Measurements from ENCODE around the gene GPM6B. TPM values are rescaled to one million over a fixed set of nuclear protein-coding genes. Genes with fewer than 3 reads are reported as not detected.

The GPM6B gene
- total RNA-seq, 1 donor from 2014 or later = not detected

DNA sequence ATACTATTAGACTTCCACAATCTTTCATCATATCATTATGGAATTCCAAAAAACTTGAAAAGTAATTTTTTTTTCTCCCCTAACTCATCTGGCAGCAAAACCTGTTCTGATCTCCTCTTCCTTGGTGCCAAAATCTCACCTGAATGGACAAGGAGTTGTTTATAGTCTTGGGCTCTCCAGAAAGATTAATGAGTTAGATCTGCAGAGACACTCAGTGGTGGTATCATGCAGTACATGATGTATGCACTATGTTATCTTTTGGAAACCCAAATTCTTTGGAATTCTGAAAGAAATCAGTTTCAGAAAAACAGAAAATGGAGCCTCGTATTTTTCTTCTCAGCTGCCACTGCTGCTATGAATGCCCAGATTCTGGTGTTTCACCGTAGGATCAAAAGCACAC, 11.7 kb downstream of the GPM6B start:
- H3K9me3 Mint-ChIP-seq = no peaks in the 10 kb centered on the region
- H3K36me3 Mint-ChIP-seq (ENCODE audit: low read depth) = no peaks in the 10 kb centered on the region
- peaks cover 6% of the 10 kb centered on the region for H3K27me3 Mint-ChIP-seq (ENCODE audit: insufficient read depth)
- intact Hi-C loops (cut with micrococcal nuclease) = no loop called here
- H3K4me3 Mint-ChIP-seq = no peak overlapping the region
- no peaks in the 10 kb centered on the region for H3K4me1 Mint-ChIP-seq (ENCODE audit: low read depth)
- no peak overlapping the region for H3K27ac Mint-ChIP-seq
- DNase-seq (ENCODE audit: low spot score) = no peak

DNA sequence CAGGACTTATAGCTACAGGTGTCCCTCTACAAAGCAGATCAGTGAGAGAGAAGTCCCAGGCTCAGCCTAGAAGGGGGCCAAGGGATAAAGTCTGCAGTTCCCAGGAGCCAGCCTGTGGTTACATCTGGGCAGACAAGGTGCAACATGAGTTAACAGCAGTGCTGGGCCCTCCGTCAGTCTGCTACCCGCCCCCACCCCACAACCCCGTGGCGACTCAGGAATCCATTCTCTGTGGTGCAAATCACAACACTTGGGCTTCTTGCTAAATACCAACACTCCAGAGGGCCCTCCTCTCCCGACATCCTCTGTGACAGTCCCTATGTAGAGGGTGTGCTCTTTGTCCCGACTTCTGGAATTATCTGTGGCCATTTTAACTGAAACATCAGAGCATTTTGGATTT, 13.8 kb downstream of the GPM6B start:
- intact Hi-C loops (cut with micrococcal nuclease) = no loop called here
- H3K36me3 Mint-ChIP-seq (ENCODE audit: low read depth) = no peaks in the 10 kb centered on the region
- DNase-seq (ENCODE audit: low spot score) = no peak
- H3K27ac Mint-ChIP-seq = no peak overlapping the region
- H3K4me3 Mint-ChIP-seq = no peak overlapping the region
- H3K9me3 Mint-ChIP-seq = no peaks in the 10 kb centered on the region
- no peaks in the 10 kb centered on the region for H3K4me1 Mint-ChIP-seq (ENCODE audit: low read depth)
- H3K27me3 Mint-ChIP-seq (ENCODE audit: insufficient read depth) = peaks cover 4% of the 10 kb centered on the region

DNA sequence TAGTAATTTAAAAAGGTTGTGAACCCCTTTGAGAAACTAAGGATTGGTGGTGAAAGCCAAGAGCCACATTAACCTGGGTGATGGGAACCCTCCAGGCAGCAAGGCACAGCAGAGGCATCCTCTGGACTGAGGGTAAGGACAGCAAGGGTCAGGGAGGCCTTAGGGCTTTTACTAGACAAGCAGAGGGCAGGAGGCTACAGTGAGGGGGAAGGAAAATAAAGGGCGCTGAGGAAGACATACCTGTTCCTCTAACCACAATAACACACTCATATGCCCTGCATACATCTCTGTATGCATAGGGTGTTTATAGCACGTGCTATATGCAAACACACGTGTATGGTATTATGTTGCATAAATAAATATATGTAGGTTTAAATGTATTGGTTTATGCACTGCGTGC, 18.7 kb downstream of the GPM6B start:
- no peaks in the 10 kb centered on the region for H3K27me3 Mint-ChIP-seq (ENCODE audit: insufficient read depth)
- no peaks in the 10 kb centered on the region for H3K9me3 Mint-ChIP-seq
- H3K4me3 Mint-ChIP-seq = no peak overlapping the region
- H3K4me1 Mint-ChIP-seq (ENCODE audit: low read depth) = no peaks in the 10 kb centered on the region
- no peak overlapping the region for H3K27ac Mint-ChIP-seq
- H3K36me3 Mint-ChIP-seq (ENCODE audit: low read depth) = no peaks in the 10 kb centered on the region
- no peak for DNase-seq (ENCODE audit: low spot score)
- intact Hi-C loops (cut with micrococcal nuclease) = no loop called here

DNA sequence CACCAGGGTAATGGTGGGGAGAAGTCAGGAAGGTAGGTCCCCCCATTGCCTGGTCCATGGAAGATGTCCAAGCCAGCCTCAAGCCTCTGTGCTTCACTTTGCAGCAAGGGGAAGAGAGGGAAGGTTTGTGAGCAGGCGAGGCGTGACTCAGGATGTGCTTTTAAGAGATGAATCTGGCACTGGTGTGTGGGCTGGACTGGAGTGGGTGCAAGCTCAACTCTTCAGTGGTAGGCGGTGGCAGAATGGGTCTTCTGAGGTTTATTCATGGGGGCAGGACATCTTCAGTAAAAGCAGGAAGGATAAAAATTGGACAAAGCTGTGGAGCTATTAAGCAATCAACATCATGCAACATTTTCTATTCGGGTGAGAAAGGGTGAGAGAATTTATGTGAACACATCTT, 19.4 kb downstream of the GPM6B start:
- Mint-ChIP-seq H3K4me1 (ENCODE audit: low read depth) (no peaks in the 10 kb centered on the region), H3K9me3 (no peaks in the 10 kb centered on the region)
- intact Hi-C loops (cut with micrococcal nuclease) = no loop called here

DNA sequence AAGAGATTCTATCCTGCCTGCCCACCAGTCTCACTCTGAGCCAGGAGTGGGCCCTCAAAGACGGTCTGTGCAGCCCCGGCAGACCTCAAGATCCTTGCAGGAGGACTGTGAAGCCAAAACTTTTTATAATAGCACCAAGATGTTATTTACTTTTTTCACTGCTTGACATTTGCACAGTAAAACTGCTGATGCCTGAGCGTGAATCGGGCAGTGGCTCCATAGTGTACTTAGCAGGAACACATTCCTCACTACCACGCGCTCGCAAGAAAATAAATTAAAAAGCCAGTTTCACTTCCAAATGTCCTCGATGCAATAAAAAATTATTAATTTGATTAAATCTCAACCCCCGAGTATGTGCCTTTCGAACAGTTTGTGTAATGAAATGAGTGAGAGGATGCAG, 22.5 kb downstream of the GPM6B start:
- no peak for DNase-seq (ENCODE audit: low spot score)
- Mint-ChIP-seq H3K27ac (no peak overlapping the region), H3K4me3 (no peak overlapping the region)

More for the DNA sequence above, 19.4 kb downstream of the GPM6B start:
- H3K36me3 Mint-ChIP-seq (ENCODE audit: low read depth) = no peaks in the 10 kb centered on the region
- no peak for DNase-seq (ENCODE audit: low spot score)
- H3K27me3 Mint-ChIP-seq (ENCODE audit: insufficient read depth) = no peaks in the 10 kb centered on the region
- H3K27ac Mint-ChIP-seq = no peak overlapping the region
- H3K4me3 Mint-ChIP-seq = no peak overlapping the region

DNA sequence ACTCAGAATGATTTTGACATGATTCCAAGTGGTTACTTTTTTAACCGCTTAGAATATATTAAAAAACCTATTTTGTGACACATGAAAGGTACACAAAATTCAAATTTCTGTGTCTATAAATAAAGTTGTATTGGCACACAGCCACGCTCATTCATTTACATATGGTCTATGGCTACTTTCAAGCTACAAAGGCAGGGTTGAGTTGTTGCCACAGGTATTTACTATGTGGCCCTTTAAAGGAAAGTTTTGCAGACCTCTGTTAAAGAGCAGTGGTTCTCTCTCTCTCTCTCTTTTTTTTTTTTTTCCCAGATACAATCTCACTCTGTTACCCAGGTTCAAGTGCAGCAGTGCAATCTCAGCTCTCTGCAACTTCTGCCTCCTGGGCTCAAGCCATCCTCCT, 23.0 kb downstream of the GPM6B start:
- no peaks in the 10 kb centered on the region for H3K9me3 Mint-ChIP-seq
- no peak overlapping the region for H3K4me3 Mint-ChIP-seq

More for the DNA sequence above, 22.5 kb downstream of the GPM6B start:
- Mint-ChIP-seq H3K27me3 (ENCODE audit: insufficient read depth) (no peaks in the 10 kb centered on the region), H3K4me1 (ENCODE audit: low read depth) (no peaks in the 10 kb centered on the region), H3K36me3 (ENCODE audit: low read depth) (no peaks in the 10 kb centered on the region), H3K9me3 (no peaks in the 10 kb centered on the region)
- intact Hi-C loops (cut with micrococcal nuclease) = no loop called here

DNA sequence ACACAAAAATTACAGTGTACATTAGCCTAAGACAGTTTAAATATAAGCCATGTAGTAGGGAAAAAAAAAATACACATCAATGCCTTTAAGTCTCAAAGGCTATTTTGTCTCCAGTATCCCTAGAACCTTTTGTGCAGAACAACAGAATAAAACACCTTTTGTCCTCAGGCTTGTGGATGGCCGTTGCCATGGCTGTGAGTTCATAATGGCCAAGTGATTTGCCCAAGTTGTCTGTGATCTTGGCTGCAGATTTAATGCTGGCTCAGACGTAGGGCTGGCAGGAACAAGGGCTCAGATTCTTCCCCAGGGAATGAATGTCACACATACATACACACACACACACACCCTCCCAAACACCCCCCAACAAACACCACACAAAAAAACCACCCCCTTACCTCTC, 25.3 kb downstream of the GPM6B start:
- Mint-ChIP-seq H3K27ac (no peak overlapping the region), H3K4me3 (no peak overlapping the region), H3K9me3 (no peaks in the 10 kb centered on the region), H3K4me1 (ENCODE audit: low read depth) (no peaks in the 10 kb centered on the region), H3K36me3 (ENCODE audit: low read depth) (no peaks in the 10 kb centered on the region), H3K27me3 (ENCODE audit: insufficient read depth) (no peaks in the 10 kb centered on the region)
- intact Hi-C loops (cut with micrococcal nuclease) = no loop called here
- DNase-seq (ENCODE audit: low spot score) = no peak

More for the DNA sequence above, 23.0 kb downstream of the GPM6B start:
- intact Hi-C loops (cut with micrococcal nuclease) = no loop called here
- no peak overlapping the region for H3K27ac Mint-ChIP-seq
- DNase-seq (ENCODE audit: low spot score) = no peak
- H3K27me3 Mint-ChIP-seq (ENCODE audit: insufficient read depth) = no peaks in the 10 kb centered on the region
- no peaks in the 10 kb centered on the region for H3K36me3 Mint-ChIP-seq (ENCODE audit: low read depth)
- H3K4me1 Mint-ChIP-seq (ENCODE audit: low read depth) = no peaks in the 10 kb centered on the region

GRCh38 chrX:13791145-13791544, 25.7 kb downstream of the GPM6B start:
- H3K36me3 Mint-ChIP-seq (ENCODE audit: low read depth) = no peaks in the 10 kb centered on the region
- DNase-seq (ENCODE audit: low spot score) = no peak
- H3K27me3 Mint-ChIP-seq (ENCODE audit: insufficient read depth) = no peaks in the 10 kb centered on the region
- intact Hi-C loops (cut with micrococcal nuclease) = no loop called here
- no peaks in the 10 kb centered on the region for H3K9me3 Mint-ChIP-seq
- H3K27ac Mint-ChIP-seq = no peak overlapping the region
- no peaks in the 10 kb centered on the region for H3K4me1 Mint-ChIP-seq (ENCODE audit: low read depth)
- H3K4me3 Mint-ChIP-seq = no peak overlapping the region

GRCh38 chrX:13790206-13791131, 26.4 kb downstream of the GPM6B start:
- Mint-ChIP-seq H3K36me3 (ENCODE audit: low read depth) (no peaks in the 10 kb centered on the region), H3K27me3 (ENCODE audit: insufficient read depth) (no peaks in the 10 kb centered on the region), H3K4me1 (ENCODE audit: low read depth) (no peaks in the 10 kb centered on the region), H3K27ac (no peak overlapping the region), H3K9me3 (no peaks in the 10 kb centered on the region), H3K4me3 (no peak overlapping the region)
- intact Hi-C loops (cut with micrococcal nuclease) = no loop called here
- no peak for DNase-seq (ENCODE audit: low spot score)

DNA sequence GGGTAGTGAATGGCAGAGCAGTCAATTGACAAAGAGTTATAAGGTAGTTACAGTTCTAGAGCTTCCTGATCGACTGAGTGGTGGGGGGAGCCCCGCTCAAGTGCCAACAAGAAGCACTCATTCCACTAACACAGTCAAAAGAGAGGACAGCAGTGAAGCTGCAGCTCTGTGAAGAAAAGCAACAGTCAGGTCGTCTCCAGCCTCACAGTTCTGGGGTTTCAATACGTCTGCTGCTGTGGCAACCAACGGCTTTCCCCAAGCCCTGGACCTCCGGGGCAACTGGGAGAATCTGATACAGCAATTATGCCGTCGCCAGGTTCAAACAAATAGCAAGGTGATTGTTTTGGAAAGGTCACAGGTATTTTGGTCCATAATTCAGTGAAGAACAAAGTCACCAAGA, 30.8 kb downstream of the GPM6B start:
- no peaks in the 10 kb centered on the region for H3K9me3 Mint-ChIP-seq
- DNase-seq (ENCODE audit: low spot score) = no peak
- H3K4me3 Mint-ChIP-seq = no peak overlapping the region
- H3K27me3 Mint-ChIP-seq (ENCODE audit: insufficient read depth) = no peaks in the 10 kb centered on the region
- intact Hi-C loops (cut with micrococcal nuclease) = no loop called here
- H3K36me3 Mint-ChIP-seq (ENCODE audit: low read depth) = no peaks in the 10 kb centered on the region
- H3K4me1 Mint-ChIP-seq (ENCODE audit: low read depth) = no peaks in the 10 kb centered on the region
- H3K27ac Mint-ChIP-seq = no peak overlapping the region

GRCh38 chrX:13780868-13781427, 35.9 kb downstream of the GPM6B start:
- Mint-ChIP-seq H3K27ac (peak overlapping the region; percentile 18), H3K4me1 (ENCODE audit: low read depth) (no peaks in the 10 kb centered on the region), H3K27me3 (ENCODE audit: insufficient read depth) (no peaks in the 10 kb centered on the region), H3K36me3 (ENCODE audit: low read depth) (peaks cover 2% of the 10 kb centered on the region), H3K9me3 (no peaks in the 10 kb centered on the region), H3K4me3 (no peak overlapping the region)
- DNase-seq (ENCODE audit: low spot score) = no peak
- intact Hi-C loops (cut with micrococcal nuclease) = no loop called here

GRCh38 chrX:13778916-13779315, 38.0 kb downstream of the GPM6B start:
- Mint-ChIP-seq H3K4me3 (no peak overlapping the region), H3K4me1 (ENCODE audit: low read depth) (no peaks in the 10 kb centered on the region), H3K36me3 (ENCODE audit: low read depth) (peaks cover 2% of the 10 kb centered on the region), H3K27me3 (ENCODE audit: insufficient read depth) (no peaks in the 10 kb centered on the region), H3K9me3 (no peaks in the 10 kb centered on the region), H3K27ac (no peak overlapping the region)
- intact Hi-C loops (cut with micrococcal nuclease) = no loop called here
- no peak for DNase-seq (ENCODE audit: low spot score)

DNA sequence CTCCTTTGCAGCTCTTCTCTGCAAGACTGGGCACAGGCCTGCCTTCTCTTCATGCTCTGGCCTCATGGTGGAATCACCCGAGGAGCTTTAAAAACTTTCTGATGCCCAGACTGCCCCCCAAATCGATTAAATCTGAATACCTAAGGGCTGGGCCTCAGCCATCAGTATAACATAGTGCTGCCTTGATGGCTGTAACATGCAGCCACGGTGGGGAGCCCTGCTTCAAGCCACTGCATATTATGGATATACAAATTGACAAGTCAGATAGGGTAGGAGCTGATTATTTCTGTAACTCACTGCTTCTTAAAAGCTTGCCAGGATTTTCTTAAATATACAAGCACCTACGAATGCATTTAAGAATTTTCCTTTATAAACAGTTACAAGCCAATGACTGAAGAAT, 40.5 kb downstream of the GPM6B start:
- Mint-ChIP-seq H3K9me3 (no peaks in the 10 kb centered on the region), H3K4me3 (no peak overlapping the region), H3K27ac (no peak overlapping the region), H3K27me3 (ENCODE audit: insufficient read depth) (no peaks in the 10 kb centered on the region), H3K36me3 (ENCODE audit: low read depth) (peaks cover 8% of the 10 kb centered on the region), H3K4me1 (ENCODE audit: low read depth) (no peaks in the 10 kb centered on the region)
- no peak for DNase-seq (ENCODE audit: low spot score)
- intact Hi-C loops (cut with micrococcal nuclease) = no loop called here

Data from activated T-helper 1 cell treated with anti-CD3 and anti-CD28 coated beads, Interleukin-12 subunit alpha, Interleukin-12 subunit beta, Interleukin-2, Interleukin-4 antibody, amounts not matched to agents 30 ng/mL and 10 ng/mL and 1 ng/mL, durations not matched to agents 14 hours and 24 hours and 36 hours (primary cell).